ENCODE measurements around the gene PDE4D.

The PDE4D gene

GRCh38 chr5:59051951-59052350 is 841.6 kb downstream of the PDE4D start:
- DNase-seq: no peak

DNA sequence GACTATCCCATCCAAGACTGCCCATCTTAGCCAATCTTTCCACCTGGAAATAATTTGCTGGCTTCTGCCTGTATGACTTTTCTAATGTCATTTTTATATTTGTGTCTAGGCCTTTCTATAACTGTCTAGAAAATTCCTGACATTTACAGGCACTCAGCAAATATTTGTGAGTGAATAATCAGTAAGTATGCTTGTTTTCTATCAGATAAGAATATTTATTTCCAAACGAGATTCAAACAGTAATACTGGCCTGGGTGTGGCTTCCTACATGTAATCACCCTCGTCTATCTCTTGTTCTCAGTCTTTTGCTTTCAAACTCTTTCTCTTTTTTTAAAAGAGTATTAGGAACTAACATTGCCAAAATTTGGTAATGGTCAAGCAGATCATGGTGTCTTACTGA is 844.4 kb downstream of the PDE4D start:
- DNase-seq: no peak

GRCh38 chr5:59042201-59043055 is 851.1 kb downstream of the PDE4D start:
- peak; percentile 33 for DNase-seq

- DNase-seq: no peak
These were observed 852.2 kb downstream of the PDE4D start for GRCh38 chr5:59041355-59041754.

- no peak for DNase-seq
These were observed 852.7 kb downstream of the PDE4D start for GRCh38 chr5:59040804-59041201.

GRCh38 chr5:59040024-59040803 is 853.3 kb downstream of the PDE4D start:
- no peak for DNase-seq

GRCh38 chr5:59039296-59040023 is 854.1 kb downstream of the PDE4D start:
- DNase-seq: peak; percentile 93

GRCh38 chr5:59038798-59039295 is 854.7 kb downstream of the PDE4D start:
- DNase-seq: no peak

- DNase-seq: no peak
These were observed 855.4 kb downstream of the PDE4D start for GRCh38 chr5:59037941-59038797.

DNA sequence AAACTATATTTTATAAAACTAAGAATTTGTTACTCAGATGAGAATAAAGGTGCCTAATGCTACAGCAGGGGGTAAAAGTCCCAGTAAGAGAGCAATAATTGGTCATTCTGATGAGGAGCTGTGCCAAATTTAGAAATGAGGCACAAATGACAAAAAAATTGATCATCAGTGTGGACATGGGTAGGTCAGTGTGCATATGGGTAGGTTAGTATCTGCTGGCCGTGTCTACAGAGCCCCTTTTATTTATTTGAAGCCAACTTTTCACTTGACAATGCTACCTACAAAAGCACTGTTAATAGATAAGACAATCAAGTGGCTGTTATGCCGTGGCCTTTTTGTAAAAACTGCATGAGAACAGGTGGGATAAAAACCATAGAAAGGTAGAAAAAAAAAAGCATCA is 856.1 kb downstream of the PDE4D start:
- no peak for DNase-seq

DNA sequence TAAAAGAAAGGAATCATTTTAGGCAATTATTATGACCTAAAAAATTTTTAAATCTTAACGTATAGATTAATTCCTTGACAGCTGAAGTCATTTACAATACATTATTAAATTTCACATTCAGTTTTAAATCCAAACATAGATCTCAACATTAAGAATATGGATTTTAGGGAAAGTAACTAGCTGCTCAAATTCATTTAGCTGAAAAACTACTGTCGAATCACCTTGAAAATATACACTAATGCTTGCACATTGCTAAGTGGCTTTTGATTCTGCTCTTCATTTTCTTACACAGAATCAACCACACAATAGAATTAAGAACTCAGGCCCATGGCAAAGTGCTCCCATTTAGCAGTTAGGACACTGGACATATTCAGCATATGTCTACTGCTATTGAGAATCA is 856.5 kb downstream of the PDE4D start:
- no peak for DNase-seq

DNA sequence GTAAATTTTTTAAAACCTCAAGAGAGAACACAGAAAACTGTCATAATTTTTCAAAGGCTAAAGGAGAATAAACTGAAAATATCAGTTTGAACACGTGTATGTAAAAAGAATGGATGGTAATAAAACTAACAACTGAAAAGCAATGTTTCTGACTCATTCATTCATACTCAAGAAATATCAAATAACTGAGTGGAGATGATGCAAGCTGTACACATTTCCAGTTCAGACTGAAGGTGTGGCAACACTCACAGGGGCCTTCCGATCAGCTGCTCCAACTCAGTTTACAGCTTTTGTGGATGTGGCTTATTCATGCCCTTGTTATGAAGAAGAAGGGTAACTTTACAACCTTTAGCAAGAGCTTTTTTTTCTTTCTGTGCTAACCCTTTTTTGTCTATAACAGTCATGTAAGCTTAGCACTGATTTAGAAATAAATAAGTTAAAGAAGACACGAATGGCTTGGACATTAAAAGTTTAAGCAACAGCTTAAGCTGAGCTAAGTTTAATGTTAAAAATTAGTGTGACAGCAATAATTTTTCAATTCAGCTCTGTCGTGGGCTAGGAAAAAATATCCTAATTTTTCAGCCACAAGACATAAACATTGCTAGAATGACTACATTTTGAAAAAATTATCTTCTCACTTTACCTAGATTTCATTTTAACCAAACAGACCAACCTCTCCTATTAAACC is 857.1 kb downstream of the PDE4D start:
- DNase-seq: peak; percentile 60

- no peak for DNase-seq
These were observed 857.8 kb downstream of the PDE4D start for GRCh38 chr5:59035681-59036080.

DNA sequence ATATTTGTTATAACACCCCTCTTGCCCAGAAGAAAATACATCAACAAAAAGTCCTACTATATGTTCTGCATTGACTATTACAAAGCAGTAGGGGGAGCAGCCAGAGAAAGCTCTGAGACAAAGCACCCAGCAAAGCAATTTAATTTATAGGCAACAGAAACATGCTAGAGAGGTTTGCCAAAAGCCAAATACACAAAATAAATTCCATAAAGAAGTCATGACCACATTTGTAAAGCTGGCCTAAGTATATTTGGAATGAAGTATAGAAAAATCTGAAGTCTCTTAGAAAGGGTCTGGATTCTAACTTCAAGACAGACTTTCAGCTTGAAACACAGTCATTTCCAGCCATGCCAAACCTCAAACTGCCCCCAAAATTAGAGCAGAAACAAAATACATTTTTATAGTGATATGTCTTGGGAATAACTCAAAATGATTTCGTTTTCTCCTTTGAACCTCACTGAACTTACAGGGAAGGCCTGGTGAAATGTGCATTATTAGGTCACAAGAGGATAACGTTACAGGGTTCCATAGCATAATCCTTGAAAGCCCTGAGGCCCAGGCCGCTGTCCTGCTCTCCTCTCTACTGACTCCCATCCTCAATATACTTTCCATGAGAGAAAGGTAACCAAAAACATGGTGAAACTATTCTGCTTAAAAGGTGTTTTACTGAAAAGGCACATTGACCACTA is 858.9 kb downstream of the PDE4D start:
- DNase-seq: no peak

DNA sequence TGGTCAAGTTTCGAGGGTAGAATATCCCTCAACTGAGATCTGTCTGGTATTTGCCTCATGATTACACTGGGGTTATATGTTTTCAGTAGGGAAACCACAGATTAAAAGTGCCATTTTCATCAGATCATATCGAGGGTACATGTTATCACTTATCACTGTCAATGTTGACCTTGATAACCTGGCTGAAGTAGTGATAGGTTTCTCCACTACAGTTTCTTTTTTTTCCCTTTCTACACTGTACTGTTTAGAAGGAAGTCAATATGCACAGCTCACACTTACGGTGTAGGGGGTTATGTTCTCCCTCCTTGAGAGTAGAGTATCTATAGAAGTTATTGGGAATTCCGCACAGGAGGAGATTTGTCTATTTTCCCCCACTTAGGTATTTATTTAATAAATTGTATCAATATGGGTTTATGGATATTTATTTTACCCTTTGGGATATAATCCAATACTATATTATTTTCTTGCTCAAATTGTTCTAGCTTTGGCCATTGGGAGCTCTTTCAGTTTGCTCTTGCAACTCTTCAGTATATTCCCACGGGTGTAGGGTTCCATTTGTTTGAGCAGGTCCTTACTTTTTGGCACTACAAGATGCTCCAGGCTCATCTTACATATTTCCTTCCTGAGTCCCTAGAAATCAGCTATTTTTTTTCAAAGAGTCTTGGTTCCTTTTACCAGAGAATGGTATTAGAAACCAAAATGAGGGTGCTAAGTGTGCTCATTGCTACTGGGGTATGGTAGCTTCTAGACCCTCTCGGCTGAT is 866.2 kb downstream of the PDE4D start:
- no peak for DNase-seq

DNA sequence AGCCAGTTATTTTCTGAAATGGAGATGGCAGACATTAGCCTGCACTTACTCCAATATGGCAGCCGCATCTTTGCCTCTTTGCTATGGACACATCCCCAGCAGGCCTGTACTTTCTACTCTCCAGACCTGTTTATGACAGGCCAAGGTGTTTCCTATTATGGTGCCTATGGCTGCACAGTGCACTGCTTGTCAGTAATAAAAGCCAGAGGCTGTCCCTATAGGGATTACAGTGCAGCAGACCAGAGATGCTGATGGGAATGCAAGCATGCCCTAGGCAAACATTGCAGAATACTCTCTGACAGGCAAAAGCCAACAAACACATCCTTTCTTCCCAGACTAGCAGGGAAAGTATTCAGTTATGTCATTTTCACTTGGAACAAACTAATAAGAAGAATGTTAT is 867.8 kb downstream of the PDE4D start:
- no peak for DNase-seq

DNA sequence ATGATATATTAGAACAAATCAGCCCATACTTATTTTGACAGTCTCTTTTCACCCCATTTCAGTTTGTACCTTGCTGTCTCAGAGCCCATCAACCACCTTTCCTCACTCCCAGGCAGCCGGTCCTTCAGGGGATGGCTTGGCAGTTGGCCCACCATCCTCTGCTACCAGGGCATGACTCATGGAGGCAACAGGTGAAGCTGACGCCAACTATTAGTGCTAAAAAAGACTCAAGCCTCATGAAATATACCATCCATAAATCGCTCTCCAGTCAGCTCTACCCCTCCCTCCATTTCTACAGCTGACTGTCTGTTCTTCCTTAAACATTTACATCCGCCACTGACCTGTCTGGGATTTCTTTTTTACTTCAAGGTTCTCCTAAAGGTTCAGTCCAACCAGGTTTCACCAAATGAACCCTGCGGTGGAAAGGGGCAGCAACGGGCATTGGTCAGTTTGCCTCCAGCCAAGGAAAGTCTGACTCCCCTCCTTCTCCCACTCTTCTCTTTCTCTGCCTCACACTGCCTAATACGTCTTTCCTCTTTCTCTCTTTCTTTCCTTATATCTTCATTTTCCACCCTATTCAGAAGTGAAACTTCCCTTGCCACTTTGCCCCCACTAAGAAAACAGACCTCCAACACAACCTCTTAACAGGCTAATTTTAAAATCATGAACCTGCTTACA is 871.5 kb downstream of the PDE4D start:
- no peak for DNase-seq

DNA sequence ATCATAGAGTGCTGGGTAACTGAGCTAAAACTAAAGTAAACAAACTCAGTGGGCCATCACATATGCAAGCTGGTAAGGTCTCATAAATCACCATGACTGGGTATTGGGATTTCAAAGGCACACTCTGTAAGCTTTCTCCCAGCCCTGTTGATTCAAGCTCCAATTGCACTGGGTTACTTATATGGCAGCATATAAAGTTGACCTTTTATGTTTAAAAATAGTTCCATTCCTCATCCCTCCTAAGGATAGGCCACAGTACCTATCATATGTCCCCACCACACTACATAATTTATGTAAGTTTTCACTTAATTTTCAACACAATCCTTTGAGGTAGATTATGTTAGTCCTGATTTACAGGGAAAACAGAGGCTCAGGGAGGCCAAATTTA is 872.2 kb downstream of the PDE4D start:
- no peak for DNase-seq

GRCh38 chr5:59020611-59021285 is 872.8 kb downstream of the PDE4D start:
- DNase-seq: peak; percentile 61

All from activated CD4-positive, alpha-beta T cell treated with anti-CD3 and anti-CD28 coated beads for 48 hours (primary cell).